Fibroblast of skin of left biceps (primary cell): ENCODE measurements around the gene AFAP1L1.

Experiments used
- DNase-seq, 2 experiments: peaks; one replicate each; pipeline ENCODE4 v3.0.0-alpha.2; 2013; ENCODE audit warnings: low read depth in 2 of 2

Gene AFAP1L1

DNA sequence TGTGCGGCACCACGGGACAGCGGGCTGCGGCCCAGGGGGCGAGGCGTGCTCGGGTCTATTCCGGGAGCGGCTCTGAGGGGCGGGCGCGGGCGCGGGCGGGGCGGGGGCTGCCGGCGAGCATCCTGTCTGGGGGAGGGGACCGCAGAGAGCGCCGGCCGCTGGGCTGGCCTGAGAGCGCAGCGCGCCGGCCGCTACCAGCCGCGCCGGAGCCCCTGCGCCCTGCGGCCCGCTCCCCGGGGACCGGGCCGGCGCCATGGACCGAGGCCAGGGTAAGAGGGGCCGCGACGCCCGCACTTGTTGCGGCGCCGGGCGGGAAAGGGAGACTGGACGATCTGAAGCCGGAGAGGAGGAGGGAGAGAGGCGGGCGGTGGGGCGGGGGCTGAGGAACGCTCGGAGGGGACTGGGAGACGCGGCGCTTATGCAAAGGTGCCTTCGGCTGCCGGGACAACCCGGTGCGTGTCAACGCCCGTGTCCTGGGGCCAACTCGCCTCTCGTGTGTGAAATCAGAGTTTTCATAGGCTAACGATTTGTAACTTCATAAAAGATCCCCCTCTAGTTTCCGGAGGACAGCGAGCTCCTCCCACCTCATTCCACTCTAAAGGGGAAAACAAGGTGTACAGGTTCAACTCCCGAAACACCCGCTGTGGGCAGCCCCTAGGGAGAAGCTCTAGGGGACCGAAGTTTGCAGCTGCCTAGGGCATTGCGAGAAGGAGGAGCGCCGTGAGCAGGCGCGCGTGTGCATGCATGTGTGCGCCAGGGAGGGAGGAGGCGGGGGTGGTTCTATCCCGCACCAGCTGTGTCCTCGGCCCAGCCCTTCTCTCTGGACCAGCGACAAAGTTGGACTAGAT, at the start of gene AFAP1L1:
Gene AFAP1L1, plus strand, starts transcription at position 144 of the 848 bp plus-strand sequence. Its CDS starts 110 bp downstream, at position 254.
- no peak for DNase-seq

DNA sequence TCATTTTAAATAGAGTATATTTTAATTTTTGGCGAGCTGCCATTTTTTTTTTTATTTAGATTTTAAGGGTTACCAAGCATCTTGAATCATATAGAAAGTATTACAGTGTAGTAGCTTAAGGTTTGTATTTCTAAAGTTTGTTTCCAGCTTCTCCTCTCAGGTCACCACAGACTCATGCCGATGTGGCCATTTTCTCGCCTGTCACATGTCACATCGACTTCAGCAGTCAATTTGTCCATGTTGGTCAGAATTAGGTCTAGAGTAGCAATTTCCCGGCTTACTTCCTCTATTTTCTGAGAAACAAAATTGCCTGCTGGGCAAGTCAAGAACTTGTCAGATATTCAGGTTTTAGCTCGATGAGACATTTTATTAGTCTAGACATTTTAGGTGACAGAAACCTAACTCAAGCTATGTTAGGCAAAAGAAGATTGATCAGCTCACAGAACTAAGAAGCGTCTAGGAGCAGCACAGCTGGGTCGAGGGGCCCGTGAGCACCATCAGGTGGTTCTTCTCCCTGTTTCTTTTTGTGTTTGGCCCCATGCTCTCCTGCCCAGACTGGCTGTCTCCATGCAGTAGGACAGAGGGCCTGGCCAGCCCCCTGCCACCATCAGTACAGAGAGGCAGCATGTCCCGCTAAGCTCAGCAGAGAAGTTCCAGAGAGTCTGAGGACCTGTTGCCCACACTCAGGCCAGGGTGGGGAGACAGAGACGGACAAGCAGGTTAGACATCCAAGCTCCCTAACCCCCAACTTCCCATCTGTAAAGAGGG, 48.4 kb upstream of the AFAP1L1 start:
- no peak for DNase-seq

DNA sequence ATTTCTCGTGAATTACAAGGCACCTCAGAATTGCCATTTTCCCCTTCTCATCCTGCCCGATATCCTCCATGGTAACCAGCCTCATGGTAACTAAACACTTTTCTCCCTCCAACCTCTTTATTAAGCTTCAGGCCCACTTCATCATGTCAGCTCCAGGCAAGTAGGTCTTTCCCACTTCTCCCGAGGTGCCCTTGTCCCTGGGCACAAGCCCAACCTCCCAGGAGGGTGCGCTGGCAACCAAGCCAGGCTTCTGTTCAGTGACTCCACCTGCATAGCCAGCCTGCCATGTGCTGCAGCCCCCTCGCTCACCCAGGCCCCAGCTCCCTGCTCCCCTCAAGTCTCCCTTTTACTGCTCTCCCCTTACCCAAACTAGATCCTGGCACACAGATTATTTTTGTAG, 47.4 kb upstream of the AFAP1L1 start:
- DNase-seq = no peak

DNA sequence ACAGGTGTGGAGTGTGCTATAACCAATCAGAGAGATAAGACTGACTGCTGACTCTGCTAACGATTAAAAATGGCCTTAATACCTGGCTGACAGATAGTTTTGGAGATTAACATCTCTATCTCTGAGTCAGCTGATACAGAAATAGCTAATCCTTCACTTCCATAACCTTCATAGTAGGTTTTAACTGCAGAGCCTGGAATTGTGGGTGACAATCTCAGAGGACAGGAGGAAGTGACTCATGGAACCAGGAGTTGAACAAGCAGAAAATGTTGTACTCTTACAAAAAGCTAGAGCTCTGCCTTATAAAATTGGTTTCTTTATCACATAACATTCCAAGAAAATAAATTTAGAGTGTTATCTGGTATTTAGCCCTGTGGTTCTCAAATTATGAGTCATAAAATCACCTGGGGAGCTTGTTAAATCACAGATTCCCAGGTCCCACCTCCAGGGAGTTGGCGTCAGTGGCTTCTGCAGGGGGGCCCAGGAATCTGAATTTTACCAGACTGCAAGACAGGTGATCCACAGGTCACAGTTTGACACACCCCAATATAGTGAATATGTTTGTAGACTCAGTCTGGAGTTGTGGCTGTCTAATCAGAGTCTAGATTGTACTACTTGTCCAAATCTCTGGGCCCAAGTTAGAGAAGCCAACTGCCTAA, 44.4 kb upstream of the AFAP1L1 start:
- no peak for DNase-seq

DNA sequence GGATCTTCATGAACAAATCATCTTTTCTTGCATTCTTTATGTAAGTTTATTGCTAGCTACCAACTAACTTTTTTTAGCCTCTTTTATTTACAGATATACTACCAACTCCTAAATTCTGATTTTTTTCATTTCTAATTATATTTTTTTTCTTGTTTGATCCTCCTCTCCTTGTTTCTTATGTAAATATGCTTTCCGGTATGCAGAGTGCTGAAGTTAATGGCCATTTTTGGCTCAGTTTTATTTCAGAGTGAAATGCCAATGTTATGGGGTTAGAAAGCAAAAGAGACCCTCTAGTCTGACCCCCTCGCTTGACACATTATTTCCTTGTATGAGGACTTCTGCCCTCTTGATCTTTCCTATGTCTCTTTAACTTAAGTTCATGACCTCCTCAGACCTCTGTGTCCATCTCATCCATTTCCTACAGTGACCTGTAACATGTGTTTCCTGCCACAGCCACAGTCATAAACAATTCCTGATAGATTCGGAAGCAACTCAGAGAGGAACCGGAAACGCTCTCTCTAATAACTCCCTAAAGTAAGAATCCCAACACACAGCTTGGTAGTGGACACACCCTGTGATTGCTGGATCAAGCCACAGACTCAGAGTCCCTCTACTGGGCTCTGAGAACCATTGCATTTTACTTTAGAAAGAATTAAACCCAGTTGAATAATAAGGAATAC, 42.9 kb upstream of the AFAP1L1 start:
- peak; percentile 55 to 67 for DNase-seq

DNA sequence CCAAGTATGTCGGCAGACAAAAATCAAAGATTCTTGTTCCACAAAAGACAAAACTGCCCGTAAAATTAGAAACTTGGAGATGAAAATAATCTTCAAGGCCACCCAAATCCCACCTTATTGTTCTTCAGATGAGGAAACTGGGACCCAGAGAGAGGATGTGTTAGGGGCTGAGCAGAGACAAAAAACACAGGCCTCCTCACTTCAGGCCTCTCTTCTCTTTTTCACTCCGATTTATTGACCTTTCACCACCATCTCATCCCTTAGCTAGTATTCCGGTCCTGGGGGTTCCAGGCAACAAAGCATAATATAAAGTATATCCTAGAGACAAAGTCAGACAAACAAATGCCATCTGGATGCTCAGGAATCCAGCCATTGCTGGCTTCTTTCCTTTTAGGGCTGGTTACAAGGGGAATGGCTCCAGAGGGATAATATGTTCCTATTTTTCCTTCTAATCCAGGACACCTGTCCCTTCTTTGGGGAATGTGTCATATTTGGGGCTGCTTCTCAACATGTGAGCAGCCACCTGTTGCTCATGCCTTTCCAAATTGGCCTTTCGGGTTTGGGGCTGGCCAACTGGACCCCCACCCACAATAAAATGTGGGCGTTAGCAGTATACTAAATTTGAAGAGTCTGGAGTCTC, 42.2 kb upstream of the AFAP1L1 start:
- no peak for DNase-seq

DNA sequence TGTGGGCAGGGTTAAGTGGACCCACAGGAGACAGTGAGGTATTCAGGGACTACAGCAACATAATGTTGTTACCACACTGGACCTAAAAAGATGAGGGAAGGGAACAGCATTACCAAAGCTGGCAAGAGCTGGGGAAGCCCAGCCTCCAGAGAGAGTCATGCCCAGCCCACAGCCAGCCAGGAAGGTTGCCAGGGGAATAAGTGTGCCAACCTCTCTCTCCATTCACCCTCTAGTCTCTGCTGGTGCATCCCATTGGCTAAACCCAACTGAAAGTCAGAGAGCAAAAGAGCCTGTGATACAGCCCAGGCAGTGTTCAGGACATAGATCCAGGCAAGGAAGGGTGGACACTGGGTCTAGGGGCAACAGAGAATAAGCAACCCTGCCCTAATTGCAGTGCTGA, 35.8 kb upstream of the AFAP1L1 start:
- DNase-seq = no peak

DNA sequence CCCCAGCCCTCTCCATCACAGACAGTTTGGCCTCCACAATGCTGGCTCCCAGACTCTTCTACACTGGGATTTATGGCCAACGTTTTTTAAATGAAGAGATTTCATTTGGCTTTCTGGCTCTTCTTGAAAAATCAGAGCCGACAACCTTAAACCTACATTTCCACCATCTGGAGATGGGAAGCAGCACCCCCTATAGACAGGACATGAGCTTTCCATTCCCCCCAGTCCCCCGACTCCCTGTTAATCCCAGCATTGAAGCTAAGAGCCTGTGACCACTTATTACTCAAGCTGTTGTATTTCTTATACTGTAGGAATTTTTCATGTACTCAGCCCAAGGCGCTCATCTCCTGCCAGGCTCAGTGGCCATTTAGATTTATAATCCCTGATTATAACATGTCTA, 34.0 kb upstream of the AFAP1L1 start:
- DNase-seq = no peak

DNA sequence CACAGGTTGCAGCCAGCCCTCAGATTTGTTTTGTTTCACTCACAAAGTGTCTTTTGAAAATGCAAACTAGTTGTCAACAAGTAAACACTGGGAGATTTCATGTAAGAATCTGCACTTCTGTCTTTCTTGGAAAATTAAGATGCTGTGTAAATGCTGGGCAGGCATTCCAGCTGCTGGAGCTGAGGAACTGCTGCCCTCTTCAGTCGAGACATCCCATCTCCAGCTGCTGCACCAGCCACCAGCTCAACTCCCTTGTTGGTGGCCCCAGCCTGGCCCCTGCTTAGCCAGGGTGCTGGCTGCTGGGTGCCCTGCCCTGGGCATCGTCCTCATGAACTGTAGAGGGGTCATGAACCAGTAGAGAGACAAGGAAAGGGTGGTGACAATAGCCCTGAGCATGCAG, 33.1 kb upstream of the AFAP1L1 start:
- no peak for DNase-seq

DNA sequence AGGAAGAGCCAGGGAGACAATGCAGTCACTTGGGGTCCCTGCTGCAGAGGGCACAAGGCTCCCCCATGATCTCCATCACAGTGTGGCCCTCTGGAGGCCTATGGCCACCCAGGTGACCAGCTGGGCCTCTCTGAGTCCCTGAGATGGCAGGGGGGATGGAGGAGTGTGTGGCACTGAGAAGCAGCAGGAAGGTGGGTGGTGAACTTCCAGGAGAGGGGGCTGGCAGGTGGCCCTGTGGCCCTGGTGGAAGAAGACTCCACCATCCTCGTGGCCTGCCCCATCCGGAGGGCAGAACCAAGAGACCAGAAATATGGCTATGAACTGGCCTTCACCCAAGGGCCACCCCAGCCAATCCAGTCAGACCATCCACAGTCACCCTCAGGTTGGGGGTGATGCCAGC, 31.7 kb upstream of the AFAP1L1 start:
- no peak for DNase-seq

DNA sequence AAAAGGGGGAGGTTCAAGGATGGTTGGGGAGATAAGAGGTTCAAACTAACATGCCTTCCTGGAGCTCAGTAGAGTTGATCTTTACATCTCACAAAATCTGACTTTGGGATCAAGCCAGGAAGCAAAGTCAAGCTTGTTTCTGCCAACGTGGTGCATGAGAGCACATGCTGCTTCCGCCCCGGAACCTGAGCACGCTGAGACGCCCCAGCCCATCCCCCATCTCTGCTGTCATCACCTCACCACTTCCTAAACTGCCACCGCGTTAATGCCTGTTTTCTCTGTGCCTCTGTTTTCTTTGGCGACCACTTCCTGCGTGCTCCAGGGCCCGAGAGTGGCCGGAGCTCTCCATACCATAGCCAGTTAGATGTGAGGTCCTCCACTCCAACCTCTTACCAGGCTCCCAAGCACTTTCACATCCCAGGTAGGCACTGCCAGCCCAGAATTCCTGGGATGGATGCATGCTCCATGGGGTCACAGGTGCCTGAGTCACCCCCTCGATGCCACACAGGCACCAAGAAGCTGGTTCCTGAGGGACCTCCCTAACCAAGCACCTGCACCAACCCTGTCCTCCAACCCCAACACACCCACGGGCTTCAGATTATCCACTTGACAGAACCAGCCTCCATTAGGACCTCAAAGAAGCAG, 31.2 kb upstream of the AFAP1L1 start:
- DNase-seq = no peak

DNA sequence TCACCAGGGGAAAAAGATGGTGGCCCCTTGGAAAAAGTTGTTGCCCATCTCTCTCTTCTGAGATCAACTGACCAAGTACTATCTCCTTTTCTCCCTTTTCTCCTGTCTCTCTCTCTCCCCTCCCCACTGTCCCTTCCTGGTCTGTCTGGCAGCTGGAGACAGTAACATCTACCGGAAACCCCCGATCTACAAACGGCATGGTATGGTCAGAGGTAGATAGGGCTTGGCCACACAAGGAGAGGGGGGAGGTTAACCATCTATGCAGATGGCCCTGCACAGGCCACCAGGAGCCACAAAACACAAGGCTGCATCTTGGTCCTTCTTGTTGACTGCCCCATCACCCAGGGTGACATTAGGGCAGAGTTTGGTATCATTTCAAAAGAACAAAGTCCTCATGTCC, 29.3 kb upstream of the AFAP1L1 start:
- DNase-seq = no peak

DNA sequence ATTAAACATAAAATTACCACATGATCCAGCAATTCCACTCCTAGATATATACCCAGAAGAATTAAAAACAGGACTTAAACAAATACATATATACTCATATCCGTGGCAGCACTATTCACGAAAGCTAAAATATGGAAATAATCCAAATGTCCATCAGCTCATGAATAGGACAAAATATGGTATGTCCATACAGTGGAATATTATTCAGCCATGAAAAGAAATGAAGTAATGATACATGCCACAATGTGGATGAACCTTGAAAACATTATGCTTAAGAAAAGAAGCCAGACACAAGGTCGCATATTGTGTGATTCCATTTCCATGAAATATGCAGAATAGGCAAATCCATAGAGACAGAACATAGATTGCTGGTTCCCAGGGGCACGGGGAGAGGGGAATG, 24.8 kb upstream of the AFAP1L1 start:
- DNase-seq = no peak

DNA sequence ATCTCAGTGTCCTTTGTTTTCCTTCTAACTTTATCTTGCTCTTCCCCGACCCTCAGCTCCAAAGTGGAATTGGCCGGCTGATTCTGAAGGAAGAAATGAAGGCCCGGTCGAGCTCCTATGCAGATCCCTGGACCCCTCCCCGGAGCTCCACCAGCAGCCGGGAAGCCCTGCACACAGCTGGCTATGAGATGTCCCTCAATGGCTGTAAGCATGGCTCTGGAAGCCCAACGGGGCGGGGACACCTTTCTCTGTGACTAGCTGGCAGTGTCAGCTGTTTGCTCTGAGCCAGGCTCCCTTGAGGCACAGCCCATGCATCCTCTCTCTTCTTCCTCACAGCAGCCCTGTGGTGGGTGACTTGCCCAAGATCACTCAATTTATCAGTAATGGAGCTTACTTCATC, 23.9 kb upstream of the AFAP1L1 start:
- DNase-seq = no peak

DNA sequence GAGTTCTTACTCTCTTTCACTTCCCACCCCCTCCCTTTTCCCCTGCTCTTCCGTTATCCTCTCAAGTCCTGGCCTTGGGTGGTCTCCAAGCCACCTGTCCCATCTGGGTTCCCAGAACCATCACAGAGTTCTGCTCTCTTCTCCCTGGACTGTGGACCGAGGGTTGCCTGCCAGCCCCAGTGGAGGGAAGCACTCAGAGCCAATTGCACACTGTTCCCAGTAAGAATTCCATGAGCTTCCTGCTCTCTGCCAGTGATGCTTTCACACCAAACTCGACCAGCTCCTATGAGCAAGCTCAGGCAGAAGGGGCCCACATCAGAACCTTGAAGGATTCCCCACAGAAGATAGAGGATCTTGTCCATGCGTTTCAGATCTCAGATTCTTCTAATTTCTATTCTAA, 20.1 kb upstream of the AFAP1L1 start:
- DNase-seq = no peak

DNA sequence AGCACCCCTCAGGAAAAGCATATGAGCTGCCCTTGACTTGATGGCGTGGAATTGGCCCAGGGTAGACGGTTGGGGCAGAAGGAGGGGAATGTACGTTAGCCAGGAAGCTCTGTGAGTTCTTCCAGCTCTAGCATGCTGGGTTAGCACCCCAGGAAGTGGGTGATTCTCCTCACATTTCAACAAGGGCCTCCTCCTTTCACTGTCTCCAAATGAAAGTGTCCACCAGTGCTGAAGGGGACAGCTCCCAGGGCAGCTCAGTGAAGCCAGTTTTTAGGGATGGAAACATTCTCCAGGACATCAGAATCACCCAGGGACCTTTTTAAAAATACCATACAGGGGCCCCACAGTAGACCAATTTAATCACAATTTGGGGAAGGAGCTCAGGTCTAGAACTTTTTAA, 17.2 kb upstream of the AFAP1L1 start:
- DNase-seq = no peak

DNA sequence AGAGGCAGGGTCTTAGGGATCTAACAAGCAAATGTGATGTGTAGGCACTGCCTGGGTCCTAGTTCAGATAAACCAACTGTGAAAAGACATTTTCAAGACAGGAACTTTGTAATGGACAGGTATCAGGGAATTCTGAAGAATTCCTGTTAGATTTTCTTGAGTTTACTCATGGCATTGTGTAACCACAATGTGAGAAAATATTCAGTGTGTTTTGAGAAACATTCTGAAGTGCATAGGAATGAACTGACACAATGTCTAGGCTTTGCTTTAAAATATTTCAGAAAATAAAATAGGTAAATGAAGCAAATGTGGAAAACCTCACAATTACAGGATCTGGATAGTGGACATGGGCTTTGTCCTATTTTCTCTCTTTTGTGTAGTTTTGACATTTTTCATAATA, 15.2 kb upstream of the AFAP1L1 start:
- no peak for DNase-seq

DNA sequence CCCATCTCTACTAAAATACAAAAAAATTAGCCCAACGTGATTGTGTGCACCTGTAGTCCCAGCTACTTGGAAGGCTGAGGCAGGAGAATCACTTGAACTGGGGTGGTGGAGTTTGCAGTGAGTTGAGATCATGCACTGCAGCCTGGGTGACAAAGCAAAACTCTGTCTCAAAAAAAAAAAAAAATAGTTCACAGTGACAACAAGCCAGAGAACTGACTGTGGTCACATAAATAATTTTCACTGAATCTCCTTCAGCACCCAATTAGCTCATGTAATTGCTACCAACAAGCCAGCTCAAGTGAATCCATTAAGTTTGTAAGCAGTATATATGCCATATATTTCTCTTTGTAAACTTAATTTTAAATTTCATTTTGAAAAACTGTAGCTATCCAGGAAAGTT, 14.5 kb upstream of the AFAP1L1 start:
- no peak for DNase-seq

DNA sequence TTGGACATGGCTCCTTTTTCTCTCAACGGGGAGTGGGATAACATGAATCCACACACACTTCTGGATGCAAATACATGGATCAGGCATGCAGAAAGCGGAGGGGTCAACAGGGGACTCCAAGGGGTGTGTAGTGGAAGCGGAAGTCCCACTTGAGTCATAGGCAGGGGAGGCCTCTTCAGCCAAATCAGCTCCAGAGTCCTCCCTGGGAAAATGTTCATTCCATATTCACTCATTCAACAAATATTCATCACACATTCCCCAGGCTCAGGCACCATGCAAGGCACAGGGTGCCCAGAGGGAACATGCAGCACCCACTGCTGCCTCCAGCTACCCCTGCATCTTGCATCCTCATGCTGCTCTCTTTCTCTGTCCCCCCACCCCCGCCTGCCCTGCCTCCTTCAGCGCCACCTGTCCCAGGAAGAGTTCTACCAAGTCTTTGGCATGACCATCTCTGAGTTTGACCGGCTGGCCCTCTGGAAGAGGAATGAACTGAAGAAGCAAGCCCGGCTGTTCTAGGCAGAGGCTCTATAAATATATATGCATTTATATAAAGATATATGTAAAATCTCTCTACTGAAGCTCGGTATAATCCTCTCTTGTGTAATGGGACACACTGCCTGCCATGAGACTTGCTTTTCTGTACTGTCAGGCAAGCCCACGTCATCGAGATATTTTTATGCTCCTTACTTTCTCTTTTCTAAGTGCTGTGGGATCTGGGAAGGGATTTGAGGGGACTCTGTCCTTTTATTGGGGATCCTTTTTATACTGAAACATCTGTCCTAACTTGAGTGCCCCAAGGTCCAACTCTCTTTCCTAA, 13.6 kb upstream of the AFAP1L1 start:
- peak in 1 of 2 experiments; percentile 26 for DNase-seq

DNA sequence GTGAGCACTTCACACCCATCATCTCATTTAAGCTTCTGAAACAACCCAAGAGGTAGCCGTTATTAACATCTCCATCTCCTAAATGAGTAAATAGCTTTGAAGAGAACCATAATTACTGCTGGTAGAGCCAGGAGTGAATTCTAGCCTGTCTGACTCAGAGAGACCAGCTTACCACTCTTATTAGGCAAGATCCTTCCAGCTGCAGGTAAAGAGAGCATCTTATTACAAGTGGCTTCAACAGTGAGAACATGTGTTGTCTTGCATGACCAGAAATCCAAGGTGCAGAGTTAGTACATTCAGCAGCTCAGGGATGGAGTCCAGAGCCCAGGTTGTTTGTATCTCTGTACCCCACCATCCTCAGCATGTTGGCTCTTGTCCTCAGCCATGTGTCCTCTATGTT, 10.9 kb upstream of the AFAP1L1 start:
- no peak for DNase-seq
